ENCODE data around the gene HOXB13. TPM values are rescaled to one million over a fixed set of nuclear protein-coding genes. Genes with fewer than 3 reads are reported as not detected.

The HOXB13 gene
- total and polyA plus RNA-seq, 8 donors, result 0.15 to 0.29 TPM; not detected in 6

- Histone ChIP-seq H3K4me1 (no peaks in the 10 kb centered on the region), H3K36me3 (no peaks in the 10 kb centered on the region), H3K27me3 (peaks cover 0 to 99% (median 39%) of the 10 kb centered on the region in 3 donors), H3K9me3 (no peaks in the 10 kb centered on the region), H3K27ac (no peak overlapping the region), H3K4me3 (no peak overlapping the region)
- no peak for DNase-seq
- TF ChIP-seq, protein P1, sequence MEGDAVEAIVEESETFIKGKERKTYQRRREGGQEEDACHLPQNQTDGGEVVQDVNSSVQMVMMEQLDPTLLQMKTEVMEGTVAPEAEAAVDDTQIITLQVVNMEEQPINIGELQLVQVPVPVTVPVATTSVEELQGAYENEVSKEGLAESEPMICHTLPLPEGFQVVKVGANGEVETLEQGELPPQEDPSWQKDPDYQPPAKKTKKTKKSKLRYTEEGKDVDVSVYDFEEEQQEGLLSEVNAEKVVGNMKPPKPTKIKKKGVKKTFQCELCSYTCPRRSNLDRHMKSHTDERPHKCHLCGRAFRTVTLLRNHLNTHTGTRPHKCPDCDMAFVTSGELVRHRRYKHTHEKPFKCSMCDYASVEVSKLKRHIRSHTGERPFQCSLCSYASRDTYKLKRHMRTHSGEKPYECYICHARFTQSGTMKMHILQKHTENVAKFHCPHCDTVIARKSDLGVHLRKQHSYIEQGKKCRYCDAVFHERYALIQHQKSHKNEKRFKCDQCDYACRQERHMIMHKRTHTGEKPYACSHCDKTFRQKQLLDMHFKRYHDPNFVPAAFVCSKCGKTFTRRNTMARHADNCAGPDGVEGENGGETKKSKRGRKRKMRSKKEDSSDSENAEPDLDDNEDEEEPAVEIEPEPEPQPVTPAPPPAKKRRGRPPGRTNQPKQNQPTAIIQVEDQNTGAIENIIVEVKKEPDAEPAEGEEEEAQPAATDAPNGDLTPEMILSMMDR (IDR thresholded peaks at IDR 0.05), result no peak
- TF ChIP-seq POLR2AphosphoS5 (IDR thresholded peaks at IDR 0.05) (no peak), POLR2A (IDR thresholded peaks at IDR 0.05) (no peak), EP300 (IDR thresholded peaks at IDR 0.05) (no peak)
- 50 to 64% (median 57%) methylated on average over 4 of the region's 4 CpGs for WGBS, 5 donors
- intact Hi-C loops (cut with DNase I; ENCODE audit: low total_unique reads), result no loop called here
These were observed 17.4 kb downstream of the HOXB13 start for GRCh38 chr17:48711128-48711527.

GRCh38 chr17:48704361-48705248 is 23.9 kb downstream of the HOXB13 start:
- Histone ChIP-seq H3K4me1 (no peaks in the 10 kb centered on the region), H3K36me3 (no peaks in the 10 kb centered on the region), H3K4me3 (no peak overlapping the region), H3K27ac (no peak overlapping the region), H3K27me3 (peaks cover 0 to 97% (median 43%) of the 10 kb centered on the region in 3 donors), H3K9me3 (no peaks in the 10 kb centered on the region)
- 68 to 82% (median 75%) methylated on average over 8 to 11 of the region's 11 CpGs for WGBS, 5 donors
- intact Hi-C loops (cut with DNase I; ENCODE audit: low total_unique reads), result no loop called here
- TF ChIP-seq POLR2A (IDR thresholded peaks at IDR 0.05) (no peak), POLR2AphosphoS5 (IDR thresholded peaks at IDR 0.05) (no peak), EP300 (IDR thresholded peaks at IDR 0.05) (no peak)
- TF ChIP-seq, protein P1 (IDR thresholded peaks at IDR 0.05), result no peak
- DNase-seq, result no peak

DNA sequence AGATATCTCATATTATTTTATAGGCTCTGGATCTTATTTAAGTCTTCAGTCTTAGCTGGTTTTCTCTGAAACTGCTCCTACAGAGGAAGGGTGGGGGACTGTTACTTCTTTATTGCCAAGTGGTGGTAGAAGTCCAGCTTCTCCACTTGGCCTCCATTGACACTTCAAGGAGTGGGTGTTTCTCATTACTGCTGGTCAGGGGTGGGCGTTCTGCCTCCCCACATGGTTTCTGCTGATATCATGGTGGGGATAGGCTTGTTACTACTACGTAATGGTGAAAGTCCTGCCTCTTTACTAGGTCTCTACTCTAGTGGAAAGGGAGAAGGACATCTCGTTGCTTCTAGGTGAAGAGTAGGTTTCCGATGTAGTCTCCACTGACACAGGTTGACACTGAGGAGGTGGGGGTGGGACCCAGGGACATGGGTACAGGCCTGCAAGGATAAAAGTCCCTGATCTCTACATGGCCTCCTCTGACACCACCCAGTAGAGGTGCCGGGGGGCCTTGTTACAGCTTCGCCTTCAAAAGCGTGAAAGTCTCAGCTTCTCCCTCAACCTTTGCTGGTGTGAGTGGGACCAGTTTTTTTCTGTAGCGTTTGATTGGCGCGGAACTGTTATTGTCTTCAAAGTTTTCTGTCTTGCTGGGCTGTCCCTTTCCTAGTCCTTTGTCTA is 26.6 kb downstream of the HOXB13 start:
- Histone ChIP-seq H3K4me1 (no peaks in the 10 kb centered on the region), H3K36me3 (no peaks in the 10 kb centered on the region), H3K27ac (no peak overlapping the region), H3K27me3 (peaks cover 4 to 94% (median 39%) of the 10 kb centered on the region in 3 donors), H3K9me3 (no peaks in the 10 kb centered on the region), H3K4me3 (no peak overlapping the region)
- no peak for TF ChIP-seq POLR2A (IDR thresholded peaks at IDR 0.05)
- TF ChIP-seq POLR2AphosphoS5 (IDR thresholded peaks at IDR 0.05), result no peak
- TF ChIP-seq, protein P1 (IDR thresholded peaks at IDR 0.05), result no peak
- TF ChIP-seq EP300 (IDR thresholded peaks at IDR 0.05), result no peak
- intact Hi-C loops (cut with DNase I; ENCODE audit: low total_unique reads), result no loop called here
- no peak for DNase-seq
- 89 to 94% (median 92%) methylated on average over 10 of the region's 10 CpGs for WGBS, 5 donors

DNA sequence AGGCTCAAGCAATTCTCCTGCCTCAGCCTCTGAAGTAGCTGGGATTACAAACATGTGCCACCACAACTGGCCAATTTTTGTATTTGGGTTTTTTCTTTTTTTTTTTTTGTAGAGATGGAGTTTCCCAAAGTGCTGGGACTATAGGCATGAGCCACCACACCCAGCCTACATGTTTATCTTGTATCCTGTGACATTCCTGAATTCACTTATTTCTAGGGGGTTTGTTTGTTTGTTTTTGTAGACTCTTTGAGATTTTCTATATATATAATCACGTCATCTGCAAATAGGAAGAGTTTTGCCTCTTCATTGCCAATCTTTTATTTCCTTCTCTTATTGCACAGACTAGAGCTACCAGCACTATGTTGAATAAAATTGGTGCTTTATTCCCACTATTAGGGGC is 35.4 kb downstream of the HOXB13 start:
- 21 to 28% (median 26%) methylated on average over 1 of the region's 1 CpG for WGBS, 5 donors
- H3K4me1 ChIP-seq, result no peaks in the 10 kb centered on the region
- no peak overlapping the region for H3K4me3 ChIP-seq
- peaks cover 0 to 58% (median 7%) of the 10 kb centered on the region in 3 donors for H3K27me3 ChIP-seq
- no peaks in the 10 kb centered on the region for H3K36me3 ChIP-seq
- intact Hi-C loops (cut with DNase I; ENCODE audit: low total_unique reads), result no loop called here
- TF ChIP-seq POLR2A (IDR thresholded peaks at IDR 0.05), result no peak
- no peak for TF ChIP-seq EP300 (IDR thresholded peaks at IDR 0.05)
- TF ChIP-seq, protein P1 (IDR thresholded peaks at IDR 0.05), result no peak
- no peak for TF ChIP-seq POLR2AphosphoS5 (IDR thresholded peaks at IDR 0.05)
- no peak overlapping the region for H3K27ac ChIP-seq
- no peak for DNase-seq
- peaks cover 0 to 6% (median 3%) of the 10 kb centered on the region in 4 donors for H3K9me3 ChIP-seq

Data from stomach (tissue), 9 donors.